A673 (cell line): Measurements from ENCODE around the gene FBXW4. TPM values are rescaled to one million over a fixed set of nuclear protein-coding genes. Genes with fewer than 3 reads are reported as not detected.

Experiments
- BruUV-seq: library from RNA; stranded (reverse); fragments of 400-500 nt; replicated peaks from 2 replicates; lab custom pipeline; 2021; lab: Mats Ljungman, UMichigan
- CTCF ChIA-PET: fragments of 300-600 bp; sonication (Branson Sonifier 250); formaldehyde crosslinking; loops from one replicate; lab custom pipeline; 2022; ENCODE audit warnings: antibody characterized with exemption; lab: Charles Lee
- POLR2A ChIA-PET: fragments of 300-600 bp; sonication (Branson Sonifier 250); formaldehyde crosslinking; loops from one replicate; lab custom pipeline; 2022; ENCODE audit warnings: antibody characterized with exemption; ENCODE audit not compliant: low non-redundant PET; lab: Charles Lee
- DNase-seq: peaks from one replicate; pipeline ENCODE4 v3.0.0-alpha.2; 2015; ENCODE audit warnings: low spot score
- H3K27ac ChIP-seq: fragments of 200-600 bp; sonication (generic); 2 replicates; pipeline ENCODE4 v1.5.1; 2016; ENCODE audit warnings: mixed run types, low read depth, mild to moderate bottlenecking, mixed read lengths, antibody characterized with exemption, low read length; ENCODE audit not compliant: poor library complexity, severe bottlenecking
- H3K27me3 ChIP-seq: fragments of 200-600 bp; sonication (generic); replicated peaks from 2 replicates; pipeline ENCODE4 v1.6.1; 2017; ENCODE audit warnings: mixed run types, low read depth, mild to moderate bottlenecking, mixed read lengths, antibody characterized with exemption, low read length; ENCODE audit not compliant: insufficient read depth, poor library complexity
- H3K36me3 ChIP-seq: fragments of 200-600 bp; sonication (generic); 2 replicates; pipeline ENCODE4 v1.6.1; 2016; ENCODE audit warnings: mixed run types, mild to moderate bottlenecking, mixed read lengths, antibody characterized with exemption, low read length; ENCODE audit not compliant: insufficient read depth, poor library complexity, severe bottlenecking
- H3K4me1 ChIP-seq: fragments of 200-600 bp; sonication (generic); 2 replicates; pipeline ENCODE4 v1.6.1; 2017; ENCODE audit warnings: mixed run types, mild to moderate bottlenecking, mixed read lengths, antibody characterized with exemption, low read length; ENCODE audit not compliant: insufficient read depth, poor library complexity, severe bottlenecking
- H3K4me3 ChIP-seq: fragments of 200-600 bp; sonication (generic); 2 replicates; pipeline ENCODE4 v1.5.1; 2016; ENCODE audit warnings: low read depth, mixed run types, mild to moderate bottlenecking, mixed read lengths, low read length; ENCODE audit not compliant: poor library complexity, severe bottlenecking
- H3K9me3 ChIP-seq: fragments of 200-600 bp; sonication (generic); 2 replicates; pipeline ENCODE4 v1.6.1; 2016; ENCODE audit warnings: mixed run types, low read depth, mild to moderate bottlenecking, mixed read lengths, antibody characterized with exemption, low read length; ENCODE audit not compliant: poor library complexity, severe bottlenecking
- EZH2 ChIP-seq: fragments of 200-600 bp; sonication (generic); IDR thresholded peaks from 2 replicates; pipeline ENCODE4 v1.6.1; 2017; ENCODE audit warnings: borderline replicate concordance, low read depth, mild to moderate bottlenecking, mixed read lengths, antibody characterized with exemption, low read length; ENCODE audit not compliant: poor library complexity, severe bottlenecking
- intact Hi-C: fragments of 100-400 bp; cut with micrococcal nuclease; formaldehyde crosslinking; loops from one replicate; pipeline ENCODE4 v1.10.0; 2022; ENCODE audit not compliant: unreplicated experiment
- total RNA-seq: library from RNA; stranded (reverse); gene quantifications from 2 replicates; pipeline ENCODE4 v1.2.3, GENCODE V29; 2021
- TF ChIP-seq, protein P1 (sequence below): fragments of 300-800, 200-600 bp; sonication (generic); conservative IDR thresholded peaks from 2 replicates; pipeline ENCODE4 v1.5.1; 2017; ENCODE audit warnings: low read depth, mild to moderate bottlenecking, antibody characterized with exemption, low read length, moderate library complexity, mixed read lengths

FBXW4 gene
- total RNA-seq, 1 experiment from 2014 or later: 19.5 TPM

DNA sequence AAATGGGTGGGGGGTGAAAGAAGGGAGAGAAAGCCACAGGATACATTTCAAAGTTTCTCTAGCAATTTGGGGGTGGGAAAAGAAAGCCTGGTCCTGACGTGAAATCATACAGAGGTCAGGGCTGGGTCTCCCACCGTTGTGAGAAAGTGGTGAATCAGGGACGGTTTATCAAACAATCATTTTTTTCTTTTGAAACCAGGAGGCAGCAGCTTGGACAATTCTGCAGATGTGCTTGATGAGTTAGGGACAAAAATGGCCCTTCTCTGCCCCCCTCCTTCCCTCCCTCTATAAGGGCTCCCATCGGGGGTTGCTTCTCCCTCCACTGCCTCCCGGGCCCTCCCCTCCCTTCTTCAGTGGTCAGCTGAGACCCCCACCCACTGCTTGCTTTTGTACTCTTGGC, 43.6 kb downstream of the FBXW4 start:
- no peak for DNase-seq
- H3K27me3 ChIP-seq: no peaks in the 10 kb centered on the region
- no peaks in the 10 kb centered on the region for H3K4me1 ChIP-seq
- no peaks in the 10 kb centered on the region for H3K36me3 ChIP-seq
- TF ChIP-seq, protein P1, sequence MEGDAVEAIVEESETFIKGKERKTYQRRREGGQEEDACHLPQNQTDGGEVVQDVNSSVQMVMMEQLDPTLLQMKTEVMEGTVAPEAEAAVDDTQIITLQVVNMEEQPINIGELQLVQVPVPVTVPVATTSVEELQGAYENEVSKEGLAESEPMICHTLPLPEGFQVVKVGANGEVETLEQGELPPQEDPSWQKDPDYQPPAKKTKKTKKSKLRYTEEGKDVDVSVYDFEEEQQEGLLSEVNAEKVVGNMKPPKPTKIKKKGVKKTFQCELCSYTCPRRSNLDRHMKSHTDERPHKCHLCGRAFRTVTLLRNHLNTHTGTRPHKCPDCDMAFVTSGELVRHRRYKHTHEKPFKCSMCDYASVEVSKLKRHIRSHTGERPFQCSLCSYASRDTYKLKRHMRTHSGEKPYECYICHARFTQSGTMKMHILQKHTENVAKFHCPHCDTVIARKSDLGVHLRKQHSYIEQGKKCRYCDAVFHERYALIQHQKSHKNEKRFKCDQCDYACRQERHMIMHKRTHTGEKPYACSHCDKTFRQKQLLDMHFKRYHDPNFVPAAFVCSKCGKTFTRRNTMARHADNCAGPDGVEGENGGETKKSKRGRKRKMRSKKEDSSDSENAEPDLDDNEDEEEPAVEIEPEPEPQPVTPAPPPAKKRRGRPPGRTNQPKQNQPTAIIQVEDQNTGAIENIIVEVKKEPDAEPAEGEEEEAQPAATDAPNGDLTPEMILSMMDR: no peak
- TF ChIP-seq EZH2: no peak
- ChIA-PET POLR2A (no interaction called here), CTCF (no interaction called here)
- H3K4me3 ChIP-seq: no peak overlapping the region
- intact Hi-C loops: no loop called here
- no TSS peak for BruUV-seq
- no peaks in the 10 kb centered on the region for H3K9me3 ChIP-seq
- H3K27ac ChIP-seq: no peak overlapping the region

GRCh38 chr10:101650863-101651262, 44.1 kb downstream of the FBXW4 start:
- no peak overlapping the region for H3K4me3 ChIP-seq
- DNase-seq: no peak
- no TSS peak for BruUV-seq
- intact Hi-C loops: no loop called here
- no peaks in the 10 kb centered on the region for H3K27me3 ChIP-seq
- H3K36me3 ChIP-seq: no peaks in the 10 kb centered on the region
- H3K9me3 ChIP-seq: no peaks in the 10 kb centered on the region
- no peaks in the 10 kb centered on the region for H3K4me1 ChIP-seq
- H3K27ac ChIP-seq: no peak overlapping the region
- no peak for TF ChIP-seq EZH2
- TF ChIP-seq, protein P1: no peak
- ChIA-PET CTCF (no interaction called here), POLR2A (no interaction called here)

GRCh38 chr10:101649525-101650085, 45.4 kb downstream of the FBXW4 start:
- ChIA-PET POLR2A (no interaction called here), CTCF (no interaction called here)
- no TSS peak for BruUV-seq
- intact Hi-C loops: no loop called here
- Histone ChIP-seq H3K4me1 (no peaks in the 10 kb centered on the region), H3K27me3 (no peaks in the 10 kb centered on the region), H3K9me3 (no peaks in the 10 kb centered on the region), H3K36me3 (no peaks in the 10 kb centered on the region), H3K4me3 (no peak overlapping the region), H3K27ac (no peak overlapping the region)
- DNase-seq: no peak
- TF ChIP-seq, protein P1: no peak
- no peak for TF ChIP-seq EZH2
